H1 (cell line): ENCODE results near the gene EPB41L2.
"Not testable (repeated sequence)": the region's sequence is repeated elsewhere in the genome, so short reads cannot be mapped to it uniquely, and the experiment has no call there.

Experiments used
- CTCF ChIP-seq, 3 experiments: IDR thresholded peaks; 1 replicate in 2 of 3; 2 replicates in 1 of 3; pipeline versions ENCODE4 v1.5.1 to v1.6.1; 2011; ENCODE audit warnings: low read length in 3 of 3, mild to moderate bottlenecking in 3 of 3, inconsistent platforms in 2 of 3, low read depth in 1 of 3, moderate library complexity in 1 of 3; ENCODE audit not compliant: insufficient read depth in 1 of 3; ENCODE audit errors: control extremely low read depth in 1 of 3
- JUN ChIP-seq: IDR thresholded peaks from 2 replicates; pipeline ENCODE4 v1.6.1; 2011; ENCODE audit warnings: low read depth, mild to moderate bottlenecking, improper control_type of control experiment, low read length
- POLR2A ChIP-seq, 2 experiments: IDR thresholded peaks; 1 replicate in 1 of 2; 2 replicates in 1 of 2; pipeline ENCODE4 v1.6.1; 2011; ENCODE audit warnings: low read depth in 2 of 2, low read length in 2 of 2, mild to moderate bottlenecking in 2 of 2; ENCODE audit errors: control extremely low read depth in 1 of 2
- USF2 ChIP-seq: IDR thresholded peaks from 2 replicates; pipeline ENCODE4 v1.6.1; 2011; ENCODE audit warnings: low read length, improper control_type of control experiment

GRCh38 chr6:131091944-131092343, 28.9 kb upstream of the EPB41L2 start:
- not testable (repeated sequence) for TF ChIP-seq USF2; CTCF (IDR thresholded peaks at IDR 0.05; ENCODE audit: control extremely low read depth in 1 of 3, insufficient read depth in 1 of 3, low read depth in 1 of 3, low read length in 3 of 3); POLR2A (IDR thresholded peaks at IDR 0.05; ENCODE audit: control extremely low read depth in 1 of 2, low read depth in 2 of 2, low read length in 2 of 2); JUN
